ENCODE data around the gene LSM2. TPM values are rescaled to one million over a fixed set of nuclear protein-coding genes. Genes with fewer than 3 reads are reported as not detected.
"Not testable (repeated sequence)": the region's sequence is repeated elsewhere in the genome, so short reads cannot be mapped to it uniquely, and the experiment has no call there.

The LSM2 gene
- total RNA-seq, 1 experiment from 2014 or later, result 45.6 TPM

DNA sequence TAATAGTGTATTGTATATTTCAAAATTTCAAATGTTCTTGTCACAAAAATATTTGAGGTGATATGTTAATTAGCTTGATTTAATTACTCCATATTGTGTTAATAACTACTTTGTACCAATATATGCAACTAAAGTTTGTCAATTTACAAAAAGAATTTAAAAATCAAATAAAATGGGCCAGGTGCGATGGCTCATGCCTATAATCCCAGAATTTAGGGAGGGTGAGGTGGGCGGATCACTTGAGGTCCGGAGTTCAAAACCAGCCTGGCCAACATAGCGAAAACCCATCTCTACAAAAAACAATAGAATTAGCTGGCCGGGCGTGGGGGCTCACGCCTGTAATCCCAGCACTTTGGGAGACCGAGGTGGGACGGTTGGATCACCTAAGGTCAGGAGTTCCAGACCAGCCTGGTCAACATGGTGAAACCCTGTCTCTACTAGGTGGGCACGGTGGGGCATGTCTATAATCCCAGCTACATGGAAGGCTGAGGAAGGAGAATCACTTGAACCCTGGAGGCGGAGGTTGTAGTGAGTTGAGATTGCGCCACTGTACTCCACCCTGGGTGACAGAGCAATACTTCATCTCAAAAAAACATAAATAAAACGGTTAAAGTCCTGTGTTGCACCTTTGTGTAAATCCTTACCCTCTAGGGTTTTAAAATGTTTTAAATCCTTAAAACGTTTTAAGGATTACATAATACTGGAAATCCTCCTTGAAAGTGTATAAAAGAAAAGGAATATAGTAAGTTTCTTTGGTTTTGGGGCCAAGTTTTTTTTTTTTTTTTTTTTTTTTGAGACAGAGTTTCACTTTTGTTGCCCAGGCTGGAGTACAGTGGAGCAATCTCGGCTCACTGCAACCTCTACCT is 24.8 kb upstream of the LSM2 start:
- in situ Hi-C loops (cut with HindIII; ENCODE audit: low pct_unique_long_range_greater_than_20kb, low sequenced_read_pairs), result no loop called here
- no peak for DNase-seq (ENCODE audit: low read depth, low spot score)

DNA sequence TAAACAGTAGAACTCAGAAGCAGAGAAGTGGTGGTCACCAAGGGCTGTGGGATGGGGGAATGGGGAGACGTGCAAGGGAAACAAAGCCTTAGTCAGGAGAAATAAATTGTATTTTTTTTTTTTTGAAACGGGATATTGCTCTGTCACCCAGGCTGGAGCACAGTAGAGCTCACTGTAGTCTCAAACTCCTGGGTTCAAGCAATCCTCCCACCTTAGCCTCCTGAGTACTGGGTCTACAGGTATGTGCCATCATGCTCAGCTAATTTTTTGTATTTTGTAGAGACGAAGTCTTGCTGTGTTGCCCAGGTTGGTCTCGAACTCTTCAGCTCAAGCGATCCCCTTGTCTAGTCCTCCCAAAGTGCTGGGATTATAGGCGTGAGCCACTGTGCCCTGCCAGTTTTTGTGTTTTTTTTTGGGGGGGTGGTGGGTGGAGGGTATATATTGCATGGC is 24.1 kb upstream of the LSM2 start:
- no peak for DNase-seq (ENCODE audit: low read depth, low spot score)
- in situ Hi-C loops (cut with HindIII; ENCODE audit: low pct_unique_long_range_greater_than_20kb, low sequenced_read_pairs), result no loop called here

DNA sequence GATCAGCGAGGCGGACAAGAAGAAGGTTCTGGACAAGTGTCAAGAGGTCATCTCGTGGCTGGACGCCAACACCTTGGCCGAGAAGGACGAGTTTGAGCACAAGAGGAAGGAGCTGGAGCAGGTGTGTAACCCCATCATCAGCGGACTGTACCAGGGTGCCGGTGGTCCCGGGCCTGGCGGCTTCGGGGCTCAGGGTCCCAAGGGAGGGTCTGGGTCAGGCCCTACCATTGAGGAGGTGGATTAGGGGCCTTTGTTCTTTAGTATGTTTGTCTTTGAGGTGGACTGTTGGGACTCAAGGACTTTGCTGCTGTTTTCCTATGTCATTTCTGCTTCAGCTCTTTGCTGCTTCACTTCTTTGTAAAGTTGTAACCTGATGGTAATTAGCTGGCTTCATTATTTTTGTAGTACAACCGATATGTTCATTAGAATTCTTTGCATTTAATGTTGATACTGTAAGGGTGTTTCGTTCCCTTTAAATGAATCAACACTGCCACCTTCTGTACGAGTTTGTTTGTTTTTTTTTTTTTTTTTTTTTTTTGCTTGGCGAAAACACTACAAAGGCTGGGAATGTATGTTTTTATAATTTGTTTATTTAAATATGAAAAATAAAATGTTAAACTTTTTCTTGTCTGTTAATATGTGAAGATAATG is 23.0 kb upstream of the LSM2 start:
- in situ Hi-C loops (cut with HindIII; ENCODE audit: low pct_unique_long_range_greater_than_20kb, low sequenced_read_pairs), result no loop called here
- DNase-seq (ENCODE audit: low read depth, low spot score), result peak; percentile 54

DNA sequence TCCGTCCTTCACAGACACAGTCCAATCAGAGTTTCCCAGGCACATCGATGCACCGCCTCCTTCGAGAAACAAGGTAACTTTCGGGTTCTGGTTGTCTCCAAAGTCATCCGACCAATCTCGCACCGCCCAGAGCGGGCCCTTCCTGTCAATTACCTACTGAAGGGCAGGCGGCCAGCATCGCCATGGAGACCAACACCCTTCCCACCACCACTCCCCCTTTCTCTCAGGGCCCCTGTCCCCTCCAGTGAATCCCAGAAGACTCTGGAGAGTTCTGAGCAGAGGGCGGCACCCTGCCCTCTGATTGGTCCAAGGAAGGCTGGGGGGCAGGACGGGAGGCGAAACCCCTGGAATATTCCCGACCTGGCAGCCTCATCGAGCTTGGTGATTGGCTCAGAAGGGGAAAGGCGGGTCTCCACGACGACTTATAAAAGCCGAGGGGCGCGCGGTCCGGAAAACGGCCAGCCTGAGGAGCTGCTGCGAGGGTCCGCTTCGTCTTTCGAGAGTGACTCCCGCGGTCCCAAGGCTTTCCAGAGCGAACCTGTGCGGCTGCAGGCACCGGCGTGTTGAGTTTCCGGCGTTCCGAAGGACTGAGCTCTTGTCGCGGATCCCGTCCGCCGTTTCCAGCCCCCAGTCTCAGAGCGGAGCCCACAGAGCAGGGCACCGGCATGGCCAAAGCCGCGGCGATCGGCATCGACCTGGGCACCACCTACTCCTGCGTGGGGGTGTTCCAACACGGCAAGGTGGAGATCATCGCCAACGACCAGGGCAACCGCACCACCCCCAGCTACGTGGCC is 20.7 kb upstream of the LSM2 start, which contains the start of gene HSPA1B:
TSS of gene HSPA1B (plus strand) at position 453 of the 794 bp plus-strand sequence. CDS start at position 666, 213 bp downstream.
- peak; percentile 100 for DNase-seq (ENCODE audit: low read depth, low spot score)
- in situ Hi-C loops (cut with HindIII; ENCODE audit: low pct_unique_long_range_greater_than_20kb, low sequenced_read_pairs), result no loop called here

DNA sequence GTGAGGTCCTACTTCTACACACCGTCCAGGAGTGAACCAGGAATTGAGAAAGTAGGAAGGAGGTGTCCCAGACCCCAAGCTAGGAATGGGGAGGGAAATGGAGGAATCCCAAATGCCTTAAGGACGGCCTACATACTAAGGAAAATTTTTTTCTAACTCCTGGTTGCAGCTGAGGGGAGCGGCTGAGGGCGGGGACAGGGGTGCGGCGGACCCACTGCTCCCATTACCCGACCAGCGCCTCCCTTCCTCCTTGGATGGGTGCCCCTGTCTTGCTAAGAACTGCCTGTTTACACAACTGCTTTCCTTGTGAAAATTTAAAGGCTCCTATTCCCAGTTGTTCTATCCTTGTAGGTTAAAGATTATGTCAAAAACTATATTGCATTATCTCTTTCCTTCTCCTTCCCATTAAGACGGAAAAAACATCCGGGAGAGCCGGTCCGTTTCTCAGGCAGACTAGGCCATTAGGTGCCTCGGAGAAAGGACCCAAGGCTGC is 20.1 kb upstream of the LSM2 start:
- in situ Hi-C loops (cut with HindIII; ENCODE audit: low pct_unique_long_range_greater_than_20kb, low sequenced_read_pairs), result no loop called here
- DNase-seq (ENCODE audit: low read depth, low spot score), result no peak

- in situ Hi-C loops (cut with HindIII; ENCODE audit: low pct_unique_long_range_greater_than_20kb, low sequenced_read_pairs), result no loop called here
- DNase-seq (ENCODE audit: low read depth, low spot score), result no peak
These were observed 18.8 kb upstream of the LSM2 start for GRCh38 chr6:31825553-31825952.

DNA sequence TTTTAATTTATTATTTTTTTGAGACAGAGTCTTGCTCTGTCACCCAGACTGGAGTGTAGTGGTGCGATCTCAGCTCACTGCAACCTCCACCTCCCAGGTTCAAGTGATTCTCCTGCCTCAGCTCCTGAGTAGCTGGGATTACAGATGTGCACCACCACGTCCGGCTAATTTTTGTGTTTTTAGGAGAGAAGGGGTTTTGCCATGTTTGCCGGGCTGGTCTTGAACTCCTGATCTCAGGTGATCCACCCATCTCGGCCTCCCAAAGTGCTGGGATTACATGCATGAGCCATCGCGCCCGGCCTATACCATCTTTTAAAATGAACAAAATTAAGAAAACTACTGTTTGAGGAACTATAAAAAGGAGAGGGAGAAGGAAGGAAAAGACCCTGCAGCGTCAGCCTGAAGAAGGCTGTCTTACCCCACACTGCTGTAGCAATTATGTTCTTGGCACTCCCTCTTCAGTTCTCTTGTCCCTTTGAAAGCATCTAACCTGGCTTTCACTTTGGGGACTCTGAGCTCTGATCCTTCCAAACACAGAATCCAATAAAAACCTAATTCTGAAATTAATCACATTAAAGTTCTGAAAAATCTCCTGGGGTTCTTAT is 16.9 kb upstream of the LSM2 start:
- DNase-seq (ENCODE audit: low read depth, low spot score); in situ Hi-C loops (cut with HindIII; ENCODE audit: low pct_unique_long_range_greater_than_20kb, low sequenced_read_pairs): not testable (repeated sequence)

DNA sequence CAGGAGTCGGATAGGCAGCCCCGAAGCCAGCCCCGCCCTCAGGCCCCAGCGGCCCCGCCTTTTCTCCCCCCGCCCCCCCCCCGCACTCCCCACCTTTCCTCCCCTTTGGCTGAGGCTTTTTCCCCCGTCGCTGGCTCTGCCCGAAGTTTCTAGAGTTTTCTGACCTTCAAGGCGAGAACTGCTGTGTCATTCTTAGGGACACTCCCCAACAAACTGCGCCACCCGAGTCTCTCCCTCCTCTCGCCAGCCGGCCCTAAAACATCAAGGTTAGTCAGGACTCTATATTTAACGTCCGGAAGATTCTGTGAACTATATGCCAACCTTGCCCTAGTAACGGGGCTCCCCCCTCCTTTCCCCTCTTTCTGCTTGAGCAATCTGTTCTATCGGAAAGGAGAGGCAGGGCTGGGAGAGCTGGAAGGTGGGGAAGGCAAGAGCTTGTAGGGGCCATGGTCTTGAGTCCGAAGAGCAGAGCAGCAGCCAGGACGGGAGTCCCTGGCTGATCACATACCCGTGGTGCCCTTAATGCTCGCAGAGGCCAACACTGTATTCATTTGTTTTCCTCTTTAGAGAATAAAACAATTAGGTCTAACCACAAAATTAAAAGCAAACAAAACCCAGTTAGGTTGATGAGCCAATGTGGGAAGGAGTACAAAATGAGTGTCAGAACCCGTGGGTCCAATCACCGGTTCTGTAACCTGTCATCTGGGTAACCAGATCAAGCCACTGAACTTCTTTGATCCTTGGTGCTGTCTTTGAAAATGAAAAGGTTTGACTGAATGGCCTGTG is 15.5 kb upstream of the LSM2 start:
- DNase-seq (ENCODE audit: low read depth, low spot score), result peak; percentile 69
- in situ Hi-C loops (cut with HindIII; ENCODE audit: low pct_unique_long_range_greater_than_20kb, low sequenced_read_pairs), result no loop called here

DNA sequence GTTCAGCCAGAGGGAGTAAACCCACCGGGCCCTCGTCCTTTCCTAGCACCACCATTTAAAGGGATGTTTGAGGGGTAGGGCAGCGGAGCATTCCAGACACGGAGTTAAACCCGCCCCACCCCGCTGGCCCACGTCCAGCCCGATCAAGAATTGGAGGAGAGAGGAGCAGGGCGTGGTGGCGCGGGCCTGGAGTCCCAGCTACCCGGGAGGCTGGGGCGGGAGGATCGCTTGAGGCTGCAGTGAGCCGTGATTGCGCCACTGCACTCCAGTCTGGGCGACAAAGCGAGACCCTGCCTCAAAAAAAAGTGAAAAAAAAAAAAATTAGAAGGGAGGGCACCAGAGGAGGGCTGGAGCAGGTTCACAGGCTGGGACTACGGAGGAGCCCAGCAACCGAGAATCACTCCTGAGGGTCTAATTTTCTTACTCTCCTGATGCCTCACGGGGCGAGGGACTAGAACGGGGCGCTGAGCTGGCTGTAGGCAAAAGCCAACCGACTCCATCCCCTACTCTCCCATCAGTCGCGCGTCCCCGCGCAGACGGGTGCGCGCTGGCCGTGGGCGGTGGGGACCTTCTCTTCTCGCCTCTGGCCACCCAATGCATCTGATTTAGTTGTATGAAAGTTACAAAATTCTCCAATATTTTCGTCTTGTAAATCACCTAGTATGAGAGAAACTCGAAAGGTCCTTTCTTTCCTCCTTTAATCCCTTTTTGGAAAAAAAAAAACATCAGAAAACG is 14.7 kb upstream of the LSM2 start:
- in situ Hi-C loops (cut with HindIII; ENCODE audit: low pct_unique_long_range_greater_than_20kb, low sequenced_read_pairs), result no loop called here
- DNase-seq (ENCODE audit: low read depth, low spot score), result peak; percentile 64

GRCh38 chr6:31820399-31820798 is 13.6 kb upstream of the LSM2 start:
- in situ Hi-C loops (cut with HindIII; ENCODE audit: low pct_unique_long_range_greater_than_20kb, low sequenced_read_pairs); DNase-seq (ENCODE audit: low read depth, low spot score): not testable (repeated sequence)

GRCh38 chr6:31819871-31820299 is 13.1 kb upstream of the LSM2 start:
- in situ Hi-C loops (cut with HindIII; ENCODE audit: low pct_unique_long_range_greater_than_20kb, low sequenced_read_pairs), result no loop called here
- no peak for DNase-seq (ENCODE audit: low read depth, low spot score)

DNA sequence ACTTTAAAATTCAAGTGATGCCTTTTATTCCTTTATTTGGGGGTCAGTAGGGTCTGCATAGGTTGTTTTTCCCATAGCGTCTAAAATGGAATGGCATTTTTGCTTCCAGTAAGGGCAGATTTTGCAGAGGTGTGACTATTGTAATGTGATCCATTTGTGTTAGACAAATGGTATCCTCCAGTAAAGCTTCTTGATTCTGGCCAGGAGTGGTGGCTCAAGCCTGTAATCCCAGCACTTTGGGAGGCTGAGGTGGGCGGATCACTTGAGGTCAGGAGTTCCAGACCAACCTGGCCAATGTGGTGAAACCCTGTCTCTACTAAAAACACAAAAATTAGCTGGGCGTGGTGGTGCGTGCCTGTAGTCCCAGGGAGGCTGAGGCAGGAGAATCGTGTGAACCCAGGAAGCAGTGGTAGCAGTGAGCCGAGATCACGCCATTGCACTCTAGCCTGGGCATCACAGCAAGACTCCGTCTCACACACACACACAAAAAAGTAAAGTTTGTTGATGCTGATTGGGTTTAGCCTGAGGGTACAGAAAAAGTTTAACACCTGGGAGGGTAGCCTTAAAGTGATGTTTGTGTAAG is 11.3 kb upstream of the LSM2 start:
- DNase-seq (ENCODE audit: low read depth, low spot score); in situ Hi-C loops (cut with HindIII; ENCODE audit: low pct_unique_long_range_greater_than_20kb, low sequenced_read_pairs): not testable (repeated sequence)

DNA sequence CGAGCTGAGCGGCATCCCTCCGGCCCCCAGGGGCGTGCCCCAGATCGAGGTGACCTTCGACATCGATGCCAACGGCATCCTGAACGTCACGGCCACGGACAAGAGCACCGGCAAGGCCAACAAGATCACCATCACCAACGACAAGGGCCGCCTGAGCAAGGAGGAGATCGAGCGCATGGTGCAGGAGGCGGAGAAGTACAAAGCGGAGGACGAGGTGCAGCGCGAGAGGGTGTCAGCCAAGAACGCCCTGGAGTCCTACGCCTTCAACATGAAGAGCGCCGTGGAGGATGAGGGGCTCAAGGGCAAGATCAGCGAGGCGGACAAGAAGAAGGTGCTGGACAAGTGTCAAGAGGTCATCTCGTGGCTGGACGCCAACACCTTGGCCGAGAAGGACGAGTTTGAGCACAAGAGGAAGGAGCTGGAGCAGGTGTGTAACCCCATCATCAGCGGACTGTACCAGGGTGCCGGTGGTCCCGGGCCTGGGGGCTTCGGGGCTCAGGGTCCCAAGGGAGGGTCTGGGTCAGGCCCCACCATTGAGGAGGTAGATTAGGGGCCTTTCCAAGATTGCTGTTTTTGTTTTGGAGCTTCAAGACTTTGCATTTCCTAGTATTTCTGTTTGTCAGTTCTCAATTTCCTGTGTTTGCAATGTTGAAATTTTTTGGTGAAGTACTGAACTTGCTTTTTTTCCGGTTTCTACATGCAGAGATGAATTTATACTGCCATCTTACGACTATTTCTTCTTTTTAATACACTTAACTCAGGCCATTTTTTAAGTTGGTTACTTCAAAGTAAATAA is 10.6 kb upstream of the LSM2 start:
- DNase-seq (ENCODE audit: low read depth, low spot score); in situ Hi-C loops (cut with HindIII; ENCODE audit: low pct_unique_long_range_greater_than_20kb, low sequenced_read_pairs): not testable (repeated sequence)

DNA sequence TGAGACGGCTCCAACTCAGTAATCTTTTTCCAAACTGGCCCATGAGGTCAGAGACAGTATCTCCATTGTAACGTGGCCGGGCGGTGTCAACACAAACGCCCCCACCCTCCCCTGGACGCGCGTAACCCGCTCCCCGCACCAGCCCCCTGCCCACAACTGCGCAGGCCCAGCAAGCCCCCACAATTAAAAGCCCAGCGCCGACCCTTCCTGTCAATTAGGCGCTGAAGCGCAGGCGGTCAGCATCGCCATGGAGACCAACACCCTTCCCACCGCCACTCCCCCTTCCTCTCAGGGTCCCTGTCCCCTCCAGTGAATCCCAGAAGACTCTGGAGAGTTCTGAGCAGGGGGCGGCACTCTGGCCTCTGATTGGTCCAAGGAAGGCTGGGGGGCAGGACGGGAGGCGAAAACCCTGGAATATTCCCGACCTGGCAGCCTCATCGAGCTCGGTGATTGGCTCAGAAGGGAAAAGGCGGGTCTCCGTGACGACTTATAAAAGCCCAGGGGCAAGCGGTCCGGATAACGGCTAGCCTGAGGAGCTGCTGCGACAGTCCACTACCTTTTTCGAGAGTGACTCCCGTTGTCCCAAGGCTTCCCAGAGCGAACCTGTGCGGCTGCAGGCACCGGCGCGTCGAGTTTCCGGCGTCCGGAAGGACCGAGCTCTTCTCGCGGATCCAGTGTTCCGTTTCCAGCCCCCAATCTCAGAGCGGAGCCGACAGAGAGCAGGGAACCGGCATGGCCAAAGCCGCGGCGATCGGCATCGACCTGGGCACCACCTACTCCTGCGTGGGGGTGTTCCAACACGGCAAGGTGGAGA is 8.5 kb upstream of the LSM2 start, which contains the start of the genes HSPA1A and HSPA1L:
TSS of gene HSPA1A (plus strand) at position 519 of the 814 bp plus-strand sequence. CDS start at position 733, 214 bp downstream.
TSS of gene HSPA1L (minus strand) at position 259 of the 814 bp plus-strand sequence. CDS start 3,311 bp downstream, outside the sequence.
- peak; percentile 46 for DNase-seq (ENCODE audit: low read depth, low spot score)
- in situ Hi-C loops (cut with HindIII; ENCODE audit: low pct_unique_long_range_greater_than_20kb, low sequenced_read_pairs), result no loop called here
